ENCODE measurements around the gene SRGAP1.

Gene SRGAP1

GRCh38 chr12:63844391-63845341 is at the start of gene SRGAP1:
SRGAP1 (plus strand) TSS chr12:63844700; CDS start chr12:63844817, 117 bp downstream.
- peak in 50 of 58 donors; percentile 5 to 78 (median 62) for DNase-seq

- no peak for DNase-seq
These were observed 49.3 kb upstream of the SRGAP1 start for GRCh38 chr12:63795032-63795687.

GRCh38 chr12:63795944-63796343 is 48.6 kb upstream of the SRGAP1 start:
- DNase-seq, result no peak

- peak in 1 of 58 donors; percentile 49 for DNase-seq
These were observed 42.4 kb upstream of the SRGAP1 start for GRCh38 chr12:63802012-63802608.

DNA sequence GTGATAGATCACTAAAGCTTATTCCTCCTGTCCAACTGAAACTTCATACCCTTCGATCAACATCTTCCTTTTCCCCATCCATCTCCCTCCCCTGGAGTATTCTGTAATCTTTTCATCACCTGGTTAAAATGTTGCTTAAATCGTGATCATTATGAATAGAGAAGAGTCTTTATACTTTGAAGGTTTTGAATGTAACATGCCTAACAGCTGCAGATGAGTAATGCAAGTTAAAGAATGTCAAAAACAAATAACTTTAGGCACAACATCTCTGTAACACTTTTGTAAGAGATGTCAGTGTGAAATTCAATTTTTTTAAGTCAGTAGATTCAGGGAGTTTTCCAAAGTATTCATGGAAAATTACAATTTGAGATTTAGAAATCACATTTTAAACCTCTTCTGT is 39.8 kb upstream of the SRGAP1 start:
- no peak for DNase-seq

- DNase-seq, result no peak
These were observed 38.5 kb upstream of the SRGAP1 start for GRCh38 chr12:63805704-63806672.

DNA sequence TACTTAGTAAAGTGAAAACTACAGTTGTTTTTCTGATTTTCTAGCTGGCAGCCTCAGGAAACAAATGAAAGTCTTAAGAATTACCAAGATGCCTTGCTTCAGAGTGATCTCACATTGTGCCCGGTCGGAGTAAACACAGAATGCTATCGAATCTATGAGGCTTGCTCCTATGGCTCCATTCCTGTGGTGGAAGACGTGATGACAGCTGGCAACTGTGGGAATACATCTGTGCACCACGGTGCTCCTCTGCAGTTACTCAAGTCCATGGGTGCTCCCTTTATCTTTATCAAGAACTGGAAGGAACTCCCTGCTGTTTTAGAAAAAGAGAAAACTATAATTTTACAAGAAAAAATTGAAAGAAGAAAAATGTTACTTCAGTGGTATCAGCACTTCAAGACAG is 35.9 kb upstream of the SRGAP1 start:
- no peak for DNase-seq

DNA sequence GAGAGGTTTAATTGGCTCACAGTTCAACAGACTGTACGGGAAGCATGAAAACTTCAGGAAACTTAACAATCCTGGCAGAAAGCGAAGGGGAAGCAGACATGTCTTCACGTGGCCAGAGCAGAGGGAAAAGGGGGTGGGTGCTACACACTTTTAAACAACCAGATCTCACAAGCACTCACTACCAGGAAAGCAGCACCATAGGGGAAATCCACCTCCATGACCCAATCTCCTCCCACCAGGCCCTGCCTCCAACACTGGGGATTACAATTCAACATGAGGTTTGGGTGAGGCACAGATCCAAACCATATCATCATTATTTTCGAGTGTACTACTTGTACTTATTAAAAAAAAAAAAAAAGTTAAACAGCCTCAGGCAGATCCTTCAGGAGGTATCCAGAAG is 34.9 kb upstream of the SRGAP1 start:
- DNase-seq, result no peak

DNA sequence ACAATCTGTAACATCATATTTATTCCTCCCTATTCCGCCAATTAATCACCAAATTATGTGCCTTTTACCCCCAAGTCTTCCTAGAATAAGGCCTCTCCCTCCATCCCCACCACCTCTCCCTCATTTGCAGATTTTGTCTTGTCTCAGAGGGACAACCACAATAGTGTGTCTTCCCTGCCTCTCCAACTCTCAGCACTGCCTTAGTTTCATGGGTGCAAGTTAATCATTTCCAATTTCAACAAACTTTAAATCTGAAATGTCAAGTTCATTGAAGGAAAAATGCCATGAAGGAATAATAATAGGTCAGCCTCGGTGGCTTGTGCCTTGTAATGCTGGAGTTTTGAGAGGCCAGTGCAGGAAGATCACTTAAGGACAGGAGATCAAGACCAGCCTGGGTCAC is 33.2 kb upstream of the SRGAP1 start:
- no peak for DNase-seq

DNA sequence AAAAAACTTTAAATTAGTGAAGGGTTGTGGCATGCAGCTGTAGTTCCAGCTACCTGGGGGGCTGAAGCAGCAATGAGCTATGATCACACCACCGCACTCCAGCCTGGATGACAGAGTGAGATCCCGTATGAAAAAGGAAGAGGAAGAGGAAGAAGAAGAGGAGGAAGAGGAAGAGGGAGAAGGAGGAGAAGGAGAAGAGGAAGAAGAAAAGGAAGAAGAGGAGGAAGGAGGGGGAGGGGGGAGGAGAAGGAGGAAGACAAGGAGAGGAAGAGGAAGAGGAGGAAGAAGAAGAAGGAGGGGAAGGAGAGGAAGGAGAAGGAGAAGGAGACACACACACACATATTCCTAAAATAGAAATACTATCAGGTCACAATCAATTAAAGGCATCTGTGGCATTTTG is 32.7 kb upstream of the SRGAP1 start:
- no peak for DNase-seq

GRCh38 chr12:63814146-63814772 is 30.2 kb upstream of the SRGAP1 start:
- DNase-seq, result no peak

DNA sequence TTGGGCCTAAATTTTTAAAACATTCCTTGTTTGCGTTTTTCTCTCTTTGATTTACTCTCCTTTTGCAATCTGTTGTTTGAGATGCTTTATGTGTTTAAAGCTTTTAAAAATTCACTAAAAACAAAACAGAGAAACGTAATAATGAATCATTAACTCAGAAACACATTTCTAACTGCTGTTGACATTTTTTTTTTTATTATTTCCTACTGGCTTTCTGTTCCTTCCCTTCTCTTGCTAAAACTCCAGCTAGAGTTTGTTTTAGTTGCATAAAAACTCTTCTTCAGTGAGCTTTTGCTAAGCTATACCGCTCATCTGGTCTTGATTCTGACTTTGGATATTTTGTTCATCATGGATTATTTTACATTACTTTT is 29.0 kb upstream of the SRGAP1 start:
- no peak for DNase-seq

GRCh38 chr12:63816031-63816430 is 28.5 kb upstream of the SRGAP1 start:
- no peak for DNase-seq

DNA sequence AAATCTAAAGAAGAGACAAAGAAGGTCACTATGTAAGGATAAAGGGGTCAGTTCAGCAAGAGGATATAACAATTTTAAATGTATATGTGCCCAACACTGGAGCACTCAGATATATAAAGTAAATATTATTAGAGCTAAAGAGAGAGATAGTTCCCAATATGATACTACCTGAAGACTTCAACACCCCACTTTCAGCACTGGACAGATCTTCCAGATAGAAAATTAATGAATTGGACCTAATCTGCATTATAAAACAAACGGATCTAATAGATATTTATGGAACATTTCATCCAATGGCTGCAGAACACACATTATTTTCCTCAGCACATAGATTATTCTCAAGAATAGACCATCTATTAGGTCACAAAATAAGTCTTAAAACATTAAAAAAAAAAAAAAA is 24.1 kb upstream of the SRGAP1 start:
- DNase-seq, result no peak

- peak in 9 of 58 donors; percentile 4 to 25 (median 11) for DNase-seq
These were observed 22.7 kb upstream of the SRGAP1 start for GRCh38 chr12:63821781-63822251.

- DNase-seq, result no peak
These were observed 22.1 kb upstream of the SRGAP1 start for GRCh38 chr12:63822352-63822751.

DNA sequence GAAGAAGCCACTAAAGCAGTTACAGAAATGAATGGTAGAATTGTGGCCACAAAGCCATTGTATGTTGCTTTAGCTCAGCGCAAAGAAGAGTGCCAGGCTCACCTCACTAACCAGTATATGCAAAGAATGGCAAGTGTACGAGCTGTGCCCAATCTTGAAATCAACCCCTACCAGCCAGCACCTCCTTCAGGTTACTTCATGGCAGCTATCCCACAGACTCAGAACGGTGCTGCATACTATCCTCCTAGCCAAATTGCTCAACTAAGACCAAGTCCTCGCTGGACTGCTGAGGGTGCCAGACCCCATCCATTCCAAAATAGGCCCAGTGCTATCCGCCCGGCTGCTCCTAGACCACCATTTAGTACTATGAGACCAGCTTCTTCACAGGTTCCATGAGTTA is 21.5 kb upstream of the SRGAP1 start:
- no peak for DNase-seq

GRCh38 chr12:63826006-63826585 is 18.4 kb upstream of the SRGAP1 start:
- peak in 1 of 58 donors; percentile 18 for DNase-seq

DNA sequence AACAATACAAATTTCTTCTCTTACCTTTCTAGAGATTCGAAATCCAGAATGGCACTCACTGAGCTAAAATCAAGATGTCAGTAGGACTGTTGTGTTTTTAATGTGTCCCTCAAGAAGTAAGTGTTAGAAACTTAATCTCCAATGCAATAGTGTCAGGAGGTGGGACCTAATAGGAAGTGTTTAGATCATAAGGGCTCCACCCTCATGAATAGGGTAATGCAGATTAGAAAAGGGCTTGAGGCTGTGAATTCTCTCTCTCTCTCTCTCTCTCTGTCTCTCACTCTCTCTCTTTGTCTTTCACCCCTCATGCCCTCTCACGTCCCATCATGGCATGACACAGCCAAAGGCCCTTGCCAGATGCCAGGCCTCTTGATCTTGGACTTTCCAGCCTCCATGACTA is 15.6 kb upstream of the SRGAP1 start:
- DNase-seq, result no peak

DNA sequence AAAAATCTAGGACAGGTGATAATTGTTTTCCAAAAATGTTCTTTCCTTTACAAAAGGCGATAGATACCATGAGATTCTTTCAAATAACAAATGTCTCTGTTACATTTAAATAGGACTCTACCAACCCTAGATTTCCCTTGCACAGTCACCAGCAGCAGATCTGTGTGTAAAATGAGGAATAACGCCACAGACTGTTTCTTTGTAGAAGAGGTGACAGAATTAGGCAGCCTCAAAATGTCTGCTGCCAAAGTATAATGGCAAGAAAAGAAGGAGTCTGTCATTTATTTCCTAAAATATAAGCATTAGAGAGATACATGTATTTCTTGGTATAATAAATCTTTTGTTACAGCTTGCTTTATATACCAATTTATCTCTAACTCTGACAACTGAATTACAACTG is 8.5 kb upstream of the SRGAP1 start:
- no peak for DNase-seq
